AG09309 (cell line): Measurements from ENCODE around the gene DDX60.
"Not testable (repeated sequence)": the region's sequence is repeated elsewhere in the genome, so short reads cannot be mapped to it uniquely, and the experiment has no call there.

Experiments
- DNase-seq: peaks from one replicate; pipeline ENCODE4 v3.0.0-alpha.2; 2010; ENCODE audit warnings: low read depth
- H3K4me3 ChIP-seq: 2 replicates; pipeline ENCODE4 v1.5.1; 2011; ENCODE audit warnings: mild to moderate bottlenecking, low read depth, low read length, moderate library complexity; ENCODE audit not compliant: control insufficient read depth
- TF ChIP-seq, protein P1 (sequence below): IDR thresholded peaks from 2 replicates; pipeline ENCODE4 v1.5.1; 2011; ENCODE audit warnings: mild to moderate bottlenecking, low read depth, low read length, inconsistent platforms; ENCODE audit not compliant: insufficient read depth, control insufficient read depth; ENCODE audit errors: missing control alignments

The DDX60 gene

GRCh38 chr4:168293386-168293975 lies 25.1 kb downstream of the DDX60 start:
- H3K4me3 ChIP-seq = no peak overlapping the region
- no peak for DNase-seq
- TF ChIP-seq, protein P1, sequence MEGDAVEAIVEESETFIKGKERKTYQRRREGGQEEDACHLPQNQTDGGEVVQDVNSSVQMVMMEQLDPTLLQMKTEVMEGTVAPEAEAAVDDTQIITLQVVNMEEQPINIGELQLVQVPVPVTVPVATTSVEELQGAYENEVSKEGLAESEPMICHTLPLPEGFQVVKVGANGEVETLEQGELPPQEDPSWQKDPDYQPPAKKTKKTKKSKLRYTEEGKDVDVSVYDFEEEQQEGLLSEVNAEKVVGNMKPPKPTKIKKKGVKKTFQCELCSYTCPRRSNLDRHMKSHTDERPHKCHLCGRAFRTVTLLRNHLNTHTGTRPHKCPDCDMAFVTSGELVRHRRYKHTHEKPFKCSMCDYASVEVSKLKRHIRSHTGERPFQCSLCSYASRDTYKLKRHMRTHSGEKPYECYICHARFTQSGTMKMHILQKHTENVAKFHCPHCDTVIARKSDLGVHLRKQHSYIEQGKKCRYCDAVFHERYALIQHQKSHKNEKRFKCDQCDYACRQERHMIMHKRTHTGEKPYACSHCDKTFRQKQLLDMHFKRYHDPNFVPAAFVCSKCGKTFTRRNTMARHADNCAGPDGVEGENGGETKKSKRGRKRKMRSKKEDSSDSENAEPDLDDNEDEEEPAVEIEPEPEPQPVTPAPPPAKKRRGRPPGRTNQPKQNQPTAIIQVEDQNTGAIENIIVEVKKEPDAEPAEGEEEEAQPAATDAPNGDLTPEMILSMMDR = no peak

DNA sequence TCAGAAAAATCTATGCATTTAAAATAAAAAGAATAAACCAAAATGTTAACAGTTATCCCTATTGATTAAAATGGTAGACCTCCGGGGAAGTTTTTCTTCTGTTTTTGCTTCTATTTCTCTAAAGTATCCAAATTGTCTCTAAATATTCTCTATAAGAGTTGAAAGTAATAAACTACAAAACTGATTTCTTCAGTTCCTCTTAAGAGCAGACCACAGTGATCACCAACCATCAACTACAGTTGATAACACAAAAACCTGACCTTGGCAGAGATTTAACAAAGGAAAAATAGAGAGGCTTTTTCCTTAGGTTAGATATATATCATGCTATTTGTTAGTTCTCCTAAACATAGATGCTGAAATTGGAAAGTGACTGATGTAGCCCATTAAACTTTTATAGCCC lies 27.3 kb downstream of the DDX60 start:
- no peak overlapping the region for H3K4me3 ChIP-seq
- TF ChIP-seq, protein P1 = no peak
- DNase-seq = no peak

- H3K4me3 ChIP-seq, DNase-seq: not testable (repeated sequence)
These were observed 32.7 kb downstream of the DDX60 start for GRCh38 chr4:168285850-168286249.

DNA sequence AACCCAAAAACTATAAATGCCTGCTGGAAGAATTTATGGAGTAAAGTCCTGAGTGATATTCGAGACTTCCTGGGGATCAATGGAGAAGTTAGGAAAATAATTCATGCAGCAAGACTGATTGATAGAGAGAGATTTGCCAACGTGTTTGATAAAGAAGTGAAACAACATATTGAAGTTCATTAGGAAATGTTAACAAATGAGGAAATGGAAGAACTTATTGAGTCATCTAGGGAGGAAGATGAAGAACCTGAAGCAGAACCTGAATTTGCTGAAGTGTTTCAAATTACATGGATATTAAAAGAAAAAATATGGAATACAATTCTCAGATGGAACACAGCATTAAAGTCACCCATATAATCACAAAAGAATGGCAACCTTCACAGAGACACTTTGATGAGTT lies 39.0 kb downstream of the DDX60 start:
- DNase-seq = no peak
- TF ChIP-seq, protein P1 = no peak
- H3K4me3 ChIP-seq = no peak overlapping the region

- no peak for DNase-seq
- H3K4me3 ChIP-seq = no peak overlapping the region
- TF ChIP-seq, protein P1 = no peak
These were observed 42.7 kb downstream of the DDX60 start for GRCh38 chr4:168275836-168276235.

- H3K4me3 ChIP-seq = no peak overlapping the region
- TF ChIP-seq, protein P1 = no peak
- DNase-seq = no peak
These were observed 43.7 kb downstream of the DDX60 start for GRCh38 chr4:168274871-168275270.

GRCh38 chr4:168273838-168274237 lies 44.7 kb downstream of the DDX60 start:
- DNase-seq = no peak
- no peak overlapping the region for H3K4me3 ChIP-seq
- TF ChIP-seq, protein P1 = no peak
